Stimulated activated CD8-positive, alpha-beta memory T cell treated with anti-CD3 and anti-CD28 coated beads, Interleukin-7, amount 100 ng/mL, for 4 hours (primary cell): ENCODE results near the gene SFTPB.

Source experiments
- DNase-seq, 2 donors: peaks; one replicate each; pipeline ENCODE4 v3.0.0-alpha.2; 2020; ENCODE audit warnings: low read depth in 2 of 2

The SFTPB gene

DNA sequence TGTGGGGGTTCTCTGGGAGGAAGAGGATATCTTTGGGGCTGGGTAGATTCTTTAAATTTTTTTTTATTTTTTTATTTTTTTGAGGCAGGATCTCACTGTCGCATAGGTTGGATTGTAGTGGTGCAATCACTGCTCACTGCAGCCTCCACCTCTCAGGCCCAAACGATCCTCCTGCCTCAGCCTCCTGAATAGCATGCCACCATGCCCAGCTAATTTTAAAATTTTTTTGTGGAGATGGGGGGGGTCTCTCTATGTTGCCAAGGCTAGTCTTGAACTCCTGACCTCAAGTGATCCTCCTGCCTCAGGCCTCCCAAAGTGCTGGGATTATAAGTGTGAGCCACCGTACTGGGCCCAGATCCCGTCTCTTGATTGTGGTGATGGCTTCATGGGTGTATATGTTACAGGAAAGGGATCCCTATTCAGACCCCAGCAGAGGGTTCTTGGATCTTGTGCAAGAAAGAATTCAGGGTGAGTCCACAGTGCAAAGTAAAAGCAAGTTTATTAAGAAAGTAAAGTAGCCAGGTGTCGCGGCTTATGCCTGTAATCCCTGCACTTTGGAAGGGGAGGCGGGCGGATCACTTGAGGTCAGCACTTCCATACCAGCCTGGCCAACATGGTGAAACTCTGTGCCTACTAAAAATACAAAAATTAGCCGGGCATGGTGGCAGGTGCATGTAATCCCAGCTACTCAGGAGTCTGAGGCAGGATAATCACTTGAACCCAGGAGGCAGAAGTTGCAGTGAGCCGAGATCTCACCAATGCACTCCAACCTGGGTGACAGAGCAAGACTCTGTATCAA lies 54.1 kb downstream of the SFTPB start:
- DNase-seq: no peak

- peak; percentile 60 to 78 for DNase-seq
These were observed 56.1 kb downstream of the SFTPB start, which contains the start of gene C2orf68 for GRCh38 chr2:85611705-85612587. C2orf68 (minus strand) TSS chr2:85612066; CDS start chr2:85611984, 82 bp downstream.

GRCh38 chr2:85611217-85611704 lies 56.7 kb downstream of the SFTPB start:
- no peak for DNase-seq
